Measurements from ENCODE around the gene EPHA2.
A peak's percentile ranks its signal among the peaks of the same experiment; 100 is the strongest.
"Not testable (repeated sequence)": the region's sequence is repeated elsewhere in the genome, so short reads cannot be mapped to it uniquely, and the experiment has no call there.

Gene EPHA2

DNA sequence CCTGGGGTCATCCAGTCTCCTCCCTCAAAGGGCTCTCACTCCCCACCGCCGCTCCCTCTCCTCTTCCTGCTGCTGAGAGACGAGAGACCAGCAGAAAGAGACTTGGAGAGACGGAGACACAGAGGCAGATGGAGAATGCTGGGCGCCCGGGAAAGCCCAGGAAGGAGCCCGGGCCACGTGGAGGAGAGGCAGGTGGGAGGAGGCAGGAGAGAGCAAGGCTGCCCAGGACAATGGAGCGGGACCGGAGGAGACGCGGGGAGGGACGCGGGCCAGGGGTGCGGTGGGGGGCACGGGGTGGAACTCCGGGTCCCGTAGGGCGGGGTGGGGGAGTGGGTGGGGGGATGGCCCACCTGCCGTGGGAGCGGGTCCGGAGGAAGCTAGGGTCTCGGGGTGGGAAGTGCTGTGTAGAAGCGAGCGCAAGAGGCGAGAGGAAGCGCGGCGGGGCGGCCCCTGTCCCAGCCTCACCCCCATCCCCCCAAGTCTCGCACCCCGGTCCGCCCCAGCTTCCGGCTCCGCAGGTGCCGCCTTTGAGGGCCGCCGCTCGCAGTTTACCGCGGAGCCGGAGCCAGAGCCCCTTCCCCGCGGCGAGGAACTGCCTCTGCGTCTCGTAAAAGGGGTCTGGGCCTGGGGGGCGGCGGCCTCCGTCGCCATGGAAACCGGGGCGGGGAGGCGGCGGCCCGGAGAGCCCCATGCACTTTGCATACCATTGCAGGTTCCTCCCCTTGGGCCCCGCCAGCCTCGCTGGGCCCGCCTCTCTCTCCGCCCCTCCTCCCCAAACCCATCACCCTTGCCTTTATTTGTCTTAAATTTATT, 11.7 kb upstream of the EPHA2 start:
- peak; percentile 54 for DNase-seq

DNA sequence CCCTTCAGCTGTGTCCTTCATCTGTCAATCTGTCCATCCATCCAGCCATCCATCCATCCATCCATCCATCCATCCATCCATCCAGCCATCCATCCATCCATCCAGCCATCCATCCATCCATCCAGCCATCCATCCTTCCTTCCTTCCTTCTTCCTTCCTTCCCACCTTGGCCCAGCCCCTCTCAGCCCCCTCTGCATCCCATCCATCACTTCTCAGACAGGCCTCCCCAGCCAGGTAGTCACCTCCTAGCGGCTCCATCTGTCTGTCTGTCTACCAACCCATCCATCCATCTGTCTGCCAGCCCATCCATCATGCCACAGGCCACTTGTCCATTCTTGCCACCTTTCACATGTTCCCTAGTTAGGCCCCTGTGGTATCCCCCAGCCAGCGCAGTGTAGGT, 10.2 kb upstream of the EPHA2 start:
- DNase-seq: no peak

DNA sequence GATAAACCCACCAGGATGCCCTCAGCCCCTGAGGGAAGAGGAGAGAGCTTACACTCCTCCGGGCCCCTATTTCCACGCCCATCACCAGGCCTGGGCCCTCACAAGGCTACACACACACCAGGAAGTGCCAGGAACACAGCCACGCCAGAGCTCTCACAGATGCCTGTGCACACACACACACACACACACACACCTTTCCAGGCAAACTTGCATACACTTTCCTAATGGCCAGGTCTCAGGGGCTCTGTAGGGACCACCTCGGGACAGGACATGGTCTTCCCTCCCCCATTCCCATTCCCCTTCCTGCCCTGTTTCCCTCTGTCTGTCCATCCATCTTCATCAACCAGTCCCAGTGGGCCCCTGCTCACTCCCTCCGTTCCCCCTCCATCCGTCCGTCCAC, 9.7 kb upstream of the EPHA2 start:
- DNase-seq: no peak

DNA sequence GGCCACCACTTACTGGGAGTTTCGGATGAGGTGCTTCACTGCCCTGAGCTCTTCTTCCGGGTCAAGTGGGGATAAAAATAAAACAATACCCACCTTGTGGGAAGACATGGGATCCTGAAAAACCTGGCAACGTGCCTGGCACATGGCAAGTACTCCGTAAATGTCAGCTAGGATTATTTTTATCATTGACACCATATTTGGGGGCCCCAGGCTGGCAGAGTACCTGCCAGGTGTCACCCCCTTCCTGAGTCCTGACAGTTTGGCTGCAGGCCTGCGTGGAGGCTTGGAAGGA, 9.2 kb upstream of the EPHA2 start:
- DNase-seq: no peak

DNA sequence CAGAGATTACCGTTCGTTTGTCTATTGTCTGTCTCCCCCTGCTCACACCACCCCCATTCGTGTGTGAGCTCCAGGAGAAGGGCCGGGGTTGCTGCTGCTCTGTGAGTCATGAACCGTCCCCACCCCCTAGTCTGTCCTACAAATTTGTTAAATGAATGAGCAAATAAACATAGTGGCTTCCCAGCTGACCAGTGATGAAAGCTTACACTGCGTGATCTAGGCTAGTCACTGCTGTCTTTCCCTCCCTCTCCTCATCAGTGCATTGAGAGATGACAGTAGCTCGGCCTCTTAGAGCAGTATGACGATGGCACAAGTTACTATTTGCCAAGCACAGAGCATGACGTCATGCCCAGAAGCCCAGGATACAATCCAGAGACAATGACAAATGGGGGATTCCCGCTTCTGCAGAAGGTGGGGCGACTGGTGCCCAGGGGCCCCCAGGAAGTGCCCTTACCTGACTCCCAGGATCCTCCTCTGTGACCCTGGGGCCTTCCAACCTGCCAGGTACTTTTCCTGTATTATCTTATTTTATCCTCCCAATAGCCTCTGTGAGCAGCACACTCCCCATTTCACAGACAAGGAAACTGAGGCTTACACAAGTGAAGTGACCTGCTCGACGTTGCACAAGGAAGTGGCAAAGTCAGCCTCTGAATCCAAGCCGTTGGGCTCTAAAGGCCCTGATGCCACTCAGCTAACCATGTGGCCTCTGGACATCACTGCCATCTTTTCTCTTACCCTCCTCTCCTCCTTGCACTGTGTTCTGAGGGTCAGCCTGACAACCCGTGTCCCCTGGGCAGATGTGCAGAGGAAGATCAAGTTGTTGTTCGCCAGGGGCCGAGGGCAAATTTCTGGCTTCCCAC, 8.6 kb upstream of the EPHA2 start:
- peak; percentile 95 for DNase-seq

DNA sequence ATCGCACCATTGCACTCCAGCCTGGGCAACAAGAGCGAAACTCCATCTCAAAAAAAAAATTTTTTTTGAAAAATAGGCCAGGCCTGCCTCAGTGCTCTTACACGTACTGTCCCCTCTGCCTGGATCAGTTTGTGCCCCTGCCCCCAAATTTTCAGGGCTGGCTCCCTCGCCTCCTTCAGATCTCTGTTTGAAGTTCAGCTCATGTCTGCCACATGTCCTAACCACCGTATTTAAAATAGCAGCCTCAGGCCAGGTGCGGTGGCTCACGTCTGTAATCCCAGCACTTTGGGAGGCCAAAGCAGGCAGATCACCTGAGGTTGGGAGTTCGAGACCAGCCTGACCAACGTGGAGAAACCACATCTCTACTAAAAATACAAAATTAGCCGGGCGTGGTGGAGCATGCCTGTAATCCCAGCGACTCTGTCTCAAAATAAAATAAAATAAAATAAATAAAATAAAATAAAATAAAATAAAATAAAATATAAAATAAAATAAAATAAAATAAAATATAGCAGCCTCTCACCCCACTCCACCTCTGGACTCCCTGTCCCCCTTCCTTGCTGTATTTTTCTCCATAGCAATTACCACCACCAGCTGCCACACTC, 7.8 kb upstream of the EPHA2 start:
- not testable (repeated sequence) for DNase-seq

DNA sequence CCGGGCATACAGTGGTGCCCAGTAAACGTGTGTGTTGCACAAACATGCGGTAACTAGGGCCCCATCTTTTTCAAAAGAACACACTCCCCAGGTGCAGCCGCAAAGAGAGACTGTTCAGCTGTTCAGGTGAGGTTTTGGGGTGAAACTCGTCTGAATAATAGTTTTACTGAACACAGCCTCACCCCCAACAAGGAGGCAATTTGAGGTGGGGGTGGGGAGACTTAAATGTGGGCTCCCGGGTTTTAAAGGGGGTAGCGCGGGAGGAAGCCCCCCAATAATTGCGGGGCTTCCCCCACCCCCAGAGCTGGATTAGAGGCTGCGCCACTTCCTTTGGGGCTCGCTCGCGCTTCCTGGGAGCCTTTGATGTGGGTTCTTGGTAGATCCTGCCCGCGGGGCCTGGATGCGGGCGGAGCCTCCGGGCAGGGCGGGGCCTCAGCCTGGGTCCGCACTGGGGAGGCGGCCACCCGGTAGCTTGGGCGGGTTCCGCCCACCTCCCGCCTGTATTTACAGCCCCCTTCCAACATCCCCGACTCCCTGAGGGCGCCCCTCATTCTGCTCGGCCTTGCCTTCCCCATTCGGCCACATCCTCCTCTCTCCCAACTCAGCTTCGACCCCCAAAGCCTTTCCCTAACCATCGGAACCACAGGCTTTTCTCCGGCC, 6.4 kb upstream of the EPHA2 start:
- DNase-seq: no peak

DNA sequence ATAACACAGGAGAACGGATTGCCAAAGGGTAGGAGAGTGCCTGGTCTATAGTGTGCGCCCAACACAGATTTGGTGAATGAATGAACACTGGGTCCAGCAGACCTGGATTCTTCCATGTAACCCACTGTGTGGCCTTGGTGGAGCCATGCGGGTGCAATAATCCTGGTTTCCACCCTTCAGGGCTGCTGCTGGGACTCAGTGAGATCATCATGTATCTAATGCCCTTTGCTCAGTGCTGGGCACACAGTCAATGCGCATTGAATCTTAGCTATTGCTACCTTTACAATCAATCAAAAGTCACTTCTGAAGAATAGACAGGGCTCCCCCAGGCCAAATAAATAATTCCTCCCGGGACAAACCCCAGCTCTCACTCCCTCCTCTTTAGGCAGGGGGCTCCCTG, 5.8 kb upstream of the EPHA2 start:
- DNase-seq: no peak

DNA sequence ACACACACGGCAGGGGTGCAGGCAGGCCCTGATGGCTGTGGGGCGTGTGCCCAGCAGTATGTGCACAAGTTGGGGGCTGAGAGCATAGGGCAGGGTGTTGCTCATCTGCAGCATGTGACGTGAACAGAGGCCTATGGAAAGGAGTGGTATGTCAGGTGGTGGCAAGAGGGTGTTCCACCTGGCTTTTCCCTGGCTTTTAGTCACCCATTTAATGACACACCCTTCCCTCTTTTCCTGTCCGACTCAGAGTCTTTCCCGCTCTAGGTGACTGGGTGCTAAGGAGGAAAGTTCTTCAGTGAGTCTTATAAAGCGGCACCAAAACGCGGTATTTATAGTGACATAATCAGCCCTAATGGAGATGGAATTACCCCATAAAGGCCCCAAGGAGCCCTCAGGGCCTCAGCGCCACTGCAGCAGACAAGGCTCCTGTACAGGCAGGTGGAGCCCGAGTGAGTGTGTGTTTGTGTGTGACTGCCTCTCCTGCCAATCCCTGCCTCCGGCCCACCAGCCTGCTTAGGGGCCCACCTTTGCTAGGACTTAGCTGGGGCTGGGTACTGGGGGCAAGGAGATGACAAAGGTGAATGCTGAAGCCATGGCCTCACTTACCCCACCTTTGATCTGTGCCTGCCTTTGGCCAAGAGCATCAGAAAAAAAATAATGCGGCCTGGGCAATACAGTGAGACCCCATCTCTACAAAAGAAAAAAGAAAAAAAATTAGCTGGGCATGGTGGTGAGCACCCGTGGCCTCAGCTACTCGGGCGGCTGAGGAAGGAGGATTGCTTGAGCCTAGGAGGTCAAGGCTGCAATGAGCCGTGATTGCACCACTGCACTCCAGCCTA, 3.3 kb upstream of the EPHA2 start:
- no peak for DNase-seq

DNA sequence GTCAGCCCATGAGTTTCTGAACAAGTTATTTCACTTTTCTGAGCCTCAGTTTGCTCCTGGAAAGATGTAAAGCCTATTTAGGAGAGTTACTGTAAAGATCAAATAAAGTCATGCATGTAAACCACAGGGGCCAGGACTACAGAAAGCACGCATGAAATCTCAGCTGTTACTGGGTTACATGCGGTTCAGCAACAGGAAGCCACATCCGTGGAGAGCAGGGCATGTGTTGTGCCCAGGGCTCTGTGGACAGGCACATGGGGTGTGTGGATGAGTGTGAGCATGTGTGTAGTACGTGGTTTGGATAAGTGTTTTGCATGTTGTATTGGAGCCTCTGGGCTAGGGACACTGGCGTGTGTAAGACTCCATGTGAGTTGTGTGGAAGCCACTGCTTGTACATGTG, 2.2 kb upstream of the EPHA2 start:
- DNase-seq: no peak

DNA sequence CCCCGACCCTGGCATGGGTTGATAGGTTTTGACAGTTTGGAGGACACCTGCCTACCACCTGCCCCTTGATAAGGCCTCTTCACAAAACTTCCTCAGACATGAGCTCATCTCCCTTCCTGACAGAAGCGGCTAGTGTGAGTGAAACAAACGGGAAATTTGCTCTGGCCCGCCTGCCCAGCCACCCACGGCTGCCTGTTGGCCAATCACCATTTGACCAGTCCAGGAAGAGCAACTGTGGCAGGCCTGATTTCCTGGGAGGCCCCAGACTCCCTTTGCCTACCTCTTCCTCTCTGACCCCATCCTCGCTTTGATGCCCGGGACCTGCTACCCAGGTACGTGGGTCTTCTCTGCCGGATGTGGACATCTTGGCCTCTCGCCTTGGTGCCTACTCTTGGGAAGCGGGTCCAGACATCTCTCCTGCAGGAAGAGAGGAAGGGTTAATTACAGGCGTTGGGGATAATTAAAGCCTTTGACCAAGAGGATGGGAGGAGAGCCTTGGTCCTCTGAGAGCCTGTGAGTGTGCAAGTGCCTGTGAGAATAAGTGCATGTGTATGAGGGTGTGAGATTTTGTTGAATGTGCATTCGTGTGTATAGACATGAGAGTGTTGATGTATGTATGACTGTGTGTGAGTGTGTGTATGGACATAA, 1.1 kb upstream of the EPHA2 start:
- no peak for DNase-seq

DNA sequence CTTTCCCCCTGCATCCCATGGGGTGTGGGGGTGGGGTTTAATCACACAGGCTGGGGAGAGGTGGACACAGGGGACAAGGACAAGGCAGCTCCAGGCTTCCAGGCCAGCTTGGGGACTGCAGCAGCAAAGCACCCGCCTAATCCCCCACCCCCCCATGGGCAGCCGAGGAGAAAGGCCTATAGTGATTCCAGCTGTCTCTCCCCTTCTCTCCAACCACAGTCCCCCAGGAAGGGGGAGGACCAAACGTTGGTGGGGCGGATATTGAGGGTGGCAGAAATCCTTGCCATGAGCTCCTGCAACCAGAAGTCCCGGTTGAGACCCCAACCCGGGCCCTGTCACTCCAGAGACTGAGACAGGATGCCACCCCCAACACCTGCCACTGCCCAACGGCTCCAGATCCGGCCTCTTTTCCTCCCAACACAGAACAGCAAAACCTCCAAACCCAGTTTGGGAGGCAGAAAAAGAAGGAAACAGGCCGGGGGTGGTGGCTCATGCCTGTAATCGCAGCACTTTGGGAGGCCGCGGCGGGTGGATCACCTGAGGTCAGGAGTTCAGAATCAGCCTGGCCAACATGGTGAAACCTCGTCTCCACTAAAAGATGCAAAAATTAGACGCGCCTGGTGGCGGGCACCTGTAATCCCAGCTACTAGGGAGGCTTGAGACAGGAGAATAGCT, 1.7 kb downstream of the EPHA2 start:
- DNase-seq: no peak

DNA sequence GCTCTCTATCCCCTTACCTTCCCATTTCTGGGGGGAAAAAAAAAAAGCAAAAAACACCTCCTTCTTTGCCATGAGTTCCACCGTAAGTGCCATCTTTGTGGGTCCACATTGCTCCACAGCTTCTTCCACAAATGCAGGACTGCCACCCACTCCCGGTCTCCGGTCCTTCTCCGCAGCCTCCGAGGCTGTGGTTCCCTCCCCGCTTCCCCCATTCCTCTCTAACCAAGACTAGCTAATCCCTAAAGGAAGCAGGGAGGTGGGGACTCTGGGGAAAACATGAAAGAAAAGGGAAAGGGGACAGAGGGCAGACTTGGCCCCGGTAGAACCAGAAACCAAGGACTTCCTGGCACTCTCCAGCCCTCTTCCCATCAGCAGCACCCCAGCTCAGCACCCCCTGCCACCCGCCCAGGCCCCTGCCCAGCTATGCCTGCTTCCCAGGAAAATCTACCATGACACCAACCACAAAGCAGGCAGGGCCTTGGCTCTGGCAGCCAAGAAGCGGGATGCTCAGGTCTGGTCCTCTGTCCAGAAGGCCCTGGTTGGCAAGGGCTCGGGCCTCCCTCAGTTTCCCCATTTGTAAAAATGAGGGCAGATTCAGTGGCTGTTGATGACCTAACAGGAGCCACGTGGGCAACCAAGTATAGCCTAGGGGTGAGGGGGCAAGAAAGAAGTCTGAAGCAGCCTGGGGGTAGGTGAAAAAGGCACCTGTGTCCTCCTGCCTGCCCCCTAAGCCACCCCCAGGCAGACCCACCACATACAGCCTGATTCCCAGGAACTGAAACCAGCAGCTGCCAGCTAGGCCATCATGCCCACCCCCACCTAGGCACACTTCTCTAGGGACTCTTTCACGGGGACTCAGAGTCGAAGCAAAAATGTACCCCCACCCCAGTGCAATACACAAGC, 2.5 kb downstream of the EPHA2 start:
- no peak for DNase-seq

DNA sequence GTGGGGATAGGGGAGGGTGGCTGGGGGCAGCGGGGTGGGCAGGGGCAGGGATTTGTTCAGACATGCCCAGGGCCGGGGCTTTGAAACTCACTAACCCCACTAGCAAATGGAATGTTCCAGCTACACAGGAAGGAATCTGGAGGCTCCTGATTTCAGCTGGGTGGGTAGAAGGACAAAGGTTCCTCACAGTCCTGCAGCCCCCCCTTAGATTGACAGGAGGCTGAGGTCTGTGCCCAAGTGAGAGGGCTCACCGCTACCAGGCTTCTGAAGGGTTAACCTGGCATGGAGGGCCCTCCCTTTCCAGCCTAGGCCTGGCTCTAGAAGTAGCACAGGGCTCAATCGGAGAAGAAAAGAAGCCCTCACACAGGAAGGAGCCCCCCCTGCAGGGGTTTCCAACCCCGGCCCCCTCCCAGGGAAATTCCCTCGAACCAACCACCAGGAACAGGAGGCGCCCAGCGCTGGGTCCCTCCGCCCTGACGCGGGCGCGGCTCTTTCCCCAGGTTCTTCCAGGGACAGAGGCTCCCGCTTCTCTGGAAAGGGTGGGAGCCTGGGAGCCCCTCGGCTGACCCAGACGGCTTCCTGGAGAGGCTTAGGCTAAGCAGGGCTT, 3.3 kb downstream of the EPHA2 start:
- no peak for DNase-seq

DNA sequence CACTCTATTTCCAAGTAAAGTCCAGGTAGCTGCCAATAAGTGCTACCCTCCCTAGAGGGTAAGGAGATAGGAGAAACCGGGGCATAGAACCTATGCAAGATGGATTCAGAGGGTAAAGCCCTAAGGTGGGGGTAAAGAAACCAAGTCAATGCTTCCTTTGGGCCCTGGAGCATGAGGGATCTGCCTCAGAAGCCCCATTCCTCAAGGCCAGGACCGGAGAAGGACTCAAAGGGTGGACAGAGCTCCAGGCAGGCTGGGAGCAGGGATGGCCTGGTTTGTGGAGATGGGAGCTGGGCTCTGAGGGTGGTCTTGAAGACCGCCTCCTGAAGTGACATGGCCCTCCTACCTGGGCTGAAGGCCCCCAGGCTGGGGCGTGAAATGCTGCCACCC, 3.9 kb downstream of the EPHA2 start:
- no peak for DNase-seq

DNA sequence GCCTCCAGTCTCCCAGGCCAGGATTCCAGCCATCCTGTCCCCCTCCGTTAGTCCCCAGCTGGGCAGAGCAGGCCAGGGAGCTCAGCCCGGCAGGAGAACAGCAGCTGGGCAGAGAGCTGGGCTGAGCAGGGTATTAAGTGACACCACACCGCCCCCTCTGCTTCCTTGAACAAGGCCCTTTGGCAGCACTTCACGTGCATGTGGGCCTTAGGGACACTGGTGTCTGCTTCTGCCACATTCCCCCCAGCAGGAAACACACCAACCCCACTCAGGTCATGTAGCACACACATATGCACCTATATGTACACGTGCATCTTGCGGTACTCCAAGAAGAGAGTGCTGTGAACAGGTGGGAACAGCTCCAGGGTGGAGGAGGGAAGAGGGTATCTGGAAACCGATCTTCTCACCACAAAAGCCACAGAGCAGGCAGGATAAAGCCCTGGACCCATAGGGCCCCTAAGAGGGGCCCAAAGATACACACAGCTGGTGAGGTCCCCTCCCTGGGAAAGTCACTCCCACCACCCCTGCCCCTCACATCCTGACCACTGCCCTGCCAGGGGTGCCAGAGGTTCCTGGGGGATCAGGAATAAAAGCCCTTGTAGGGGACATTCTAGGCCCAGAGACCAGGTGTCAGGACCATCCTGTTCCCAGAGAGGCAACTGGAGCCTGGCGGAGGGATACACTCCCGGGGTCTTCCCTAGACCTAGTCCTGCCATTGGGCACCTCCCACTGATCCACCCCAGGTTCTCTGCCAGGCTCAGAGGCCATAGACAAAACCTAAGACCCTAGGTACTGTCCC, 4.5 kb downstream of the EPHA2 start:
- DNase-seq: no peak

DNA sequence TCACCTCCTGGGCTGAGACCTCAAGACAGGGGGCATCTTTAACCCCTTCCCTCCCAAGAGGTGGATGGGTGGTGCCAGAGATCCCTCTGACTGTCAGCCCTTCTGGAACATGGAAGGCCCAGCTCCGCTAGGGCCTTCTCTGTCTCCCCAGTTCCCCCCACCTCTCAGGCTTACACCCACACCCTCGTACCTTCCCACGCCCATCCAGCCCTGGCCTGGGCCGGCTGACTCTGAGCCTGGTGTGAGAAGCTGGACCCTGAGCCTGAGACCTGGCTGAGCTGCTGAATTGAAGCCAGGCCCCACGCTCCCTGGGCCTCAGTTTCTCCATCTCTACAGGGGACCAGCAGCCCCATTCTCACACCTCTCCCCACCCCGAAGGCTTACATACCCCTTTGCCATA, 5.4 kb downstream of the EPHA2 start:
- no peak for DNase-seq

DNA sequence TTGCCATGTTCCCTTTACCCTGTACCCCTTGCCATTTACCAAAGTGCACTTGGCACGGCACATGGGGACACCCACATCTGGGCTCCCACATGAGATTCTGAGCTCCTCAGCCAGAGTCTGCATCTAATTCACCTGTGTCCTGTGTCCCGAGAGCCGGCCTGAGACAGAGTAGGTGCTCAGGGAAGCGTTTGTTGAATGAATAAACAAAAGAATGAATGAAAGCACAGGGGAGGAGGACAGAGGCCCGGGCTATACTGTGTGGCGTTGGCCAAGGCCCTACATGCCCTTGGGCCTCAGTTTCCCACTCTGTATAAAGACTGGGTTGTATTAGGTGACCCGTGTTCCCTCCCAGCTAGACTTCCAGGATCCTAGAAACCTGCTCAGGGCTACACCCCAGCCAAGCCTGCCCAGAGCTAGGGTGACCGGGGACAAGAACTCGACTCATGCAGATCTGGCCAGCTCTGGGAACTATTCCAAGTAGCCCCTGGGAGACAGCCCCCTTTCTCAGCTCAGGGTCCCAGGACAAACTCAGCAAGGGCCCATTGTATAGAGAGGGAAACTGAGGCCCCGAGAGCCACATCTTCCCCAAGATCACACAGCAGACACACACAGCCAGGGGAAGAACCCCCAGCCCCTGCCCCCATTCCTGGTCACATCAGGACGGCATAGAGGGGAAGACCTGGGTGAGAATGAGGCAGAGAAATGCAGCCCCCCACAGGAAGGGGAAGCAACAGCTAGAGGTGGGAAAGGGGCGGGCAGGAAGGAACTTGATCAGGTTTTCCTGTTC, 6.0 kb downstream of the EPHA2 start:
- no peak for DNase-seq
